ENCODE measurements around the gene NOP9.

NOP9 gene

GRCh38 chr14:24356208-24356607 is 56.6 kb downstream of the NOP9 start:
- DNase-seq = no peak
